ENCODE results near the gene RNASEH1. TPM values are rescaled to one million over a fixed set of nuclear protein-coding genes. Genes with fewer than 3 reads are reported as not detected.

The RNASEH1 gene
- total RNA-seq, 1 experiment from 2014 or later: 38.2 TPM

Other genes starting within 250 kb of the RNASEH1 start
- 36.9 TPM for gene EIPR1, start 180.5 kb downstream of the RNASEH1 start, total RNA-seq (2021; ENCODE audit: unreplicated experiment)
- 47.4 TPM for gene TRAPPC12, start 178.6 kb downstream of the RNASEH1 start, total RNA-seq (2021; ENCODE audit: unreplicated experiment)
- gene ADI1, start 38.8 kb downstream of the RNASEH1 start, total RNA-seq (2021; ENCODE audit: unreplicated experiment): 27.0 TPM
- gene RPS7, start 16.9 kb upstream of the RNASEH1 start, total RNA-seq (2021; ENCODE audit: unreplicated experiment): 1,694 TPM
- 0.15 TPM for gene COLEC11, start 36.8 kb upstream of the RNASEH1 start, total RNA-seq (2021; ENCODE audit: unreplicated experiment)
- gene ALLC, start 99.9 kb upstream of the RNASEH1 start, total RNA-seq (2021; ENCODE audit: unreplicated experiment): not detected
- not detected for gene DCDC2C, start 145.2 kb upstream of the RNASEH1 start, total RNA-seq (2021; ENCODE audit: unreplicated experiment)